IMR-90 (cell line): ENCODE data around the gene TULP4. TPM values are rescaled to one million over a fixed set of nuclear protein-coding genes. Genes with fewer than 3 reads are reported as not detected.

Source experiments
- ATAC-seq: fragments of 200-7000 bp; cut with Tn5 transposase; 2 replicates; pipeline ENCODE4 v1.9.1; 2020; ENCODE audit warnings: low read depth, mild to moderate bottlenecking, moderate library complexity
- BruUV-seq: library from RNA; stranded (reverse); fragments of 400-500 nt; replicated peaks from 2 replicates; lab custom pipeline; 2021; lab: Mats Ljungman, UMichigan
- CTCF ChIA-PET: fragments of 300-600 bp; formaldehyde crosslinking; extraction: SDS; loops from one replicate; lab custom pipeline; 2021; ENCODE audit warnings: antibody characterized with exemption; lab: Yijun Ruan, JAX
- POLR2A ChIA-PET: fragments of 300-600 bp; sonication (Branson Sonifier 250); formaldehyde crosslinking; loops from one replicate; lab custom pipeline; 2022; ENCODE audit warnings: antibody characterized with exemption; ENCODE audit not compliant: unreplicated experiment; lab: Charles Lee
- DNase-seq: peaks from one replicate; pipeline ENCODE4 v3.0.0; 2013
- H2AFZ ChIP-seq: replicated peaks from 2 replicates; pipeline ENCODE3; 2013; ENCODE audit warnings: low read length, mild to moderate bottlenecking; ENCODE audit not compliant: poor library complexity
- H2AK5ac ChIP-seq: 2 replicates; pipeline ENCODE4 v1.6.1; 2013; ENCODE audit warnings: low read depth, low read length, inconsistent platforms
- H2AK9ac ChIP-seq: replicated peaks from 2 replicates; pipeline ENCODE3; 2013; ENCODE audit warnings: mild to moderate bottlenecking, low read depth, low read length, moderate library complexity; ENCODE audit not compliant: poor library complexity
- H2BK120ac ChIP-seq: 2 replicates; pipeline ENCODE4 v1.6.1; 2013; ENCODE audit warnings: low read depth, low read length, inconsistent platforms
- H2BK15ac ChIP-seq: 3 replicates; pipeline ENCODE4 v1.6.1; 2013; ENCODE audit warnings: low read depth, low read length, inconsistent platforms
- H2BK20ac ChIP-seq: 2 replicates; pipeline ENCODE4 v1.6.1; 2013; ENCODE audit warnings: low read depth, mild to moderate bottlenecking, inconsistent platforms, low read length, moderate library complexity
- H2BK5ac ChIP-seq: 2 replicates; pipeline ENCODE4 v1.6.1; 2013; ENCODE audit warnings: mild to moderate bottlenecking, low read depth, low read length, inconsistent platforms; ENCODE audit not compliant: poor library complexity, severe bottlenecking
- H3K14ac ChIP-seq: replicated peaks from 2 replicates; pipeline ENCODE4 v1.6.1; 2013; ENCODE audit warnings: low read depth, low read length, inconsistent platforms
- H3K18ac ChIP-seq: 2 replicates; pipeline ENCODE4 v1.6.1; 2013; ENCODE audit warnings: low read depth, low read length, control low read depth
- H3K23ac ChIP-seq: 2 replicates; pipeline ENCODE4 v1.6.1; 2013; ENCODE audit warnings: low read depth, low read length, inconsistent platforms
- H3K27ac ChIP-seq: 2 replicates; pipeline ENCODE4 v1.5.1; 2013; ENCODE audit warnings: mild to moderate bottlenecking, control low read depth, low read length; ENCODE audit not compliant: insufficient read depth
- H3K27me3 ChIP-seq: 2 replicates; pipeline ENCODE4 v1.6.1; 2013; ENCODE audit warnings: low read length; ENCODE audit not compliant: control insufficient read depth, insufficient read depth
- H3K36me3 ChIP-seq: 2 replicates; pipeline ENCODE4 v1.6.1; 2013; ENCODE audit warnings: low read length, mixed read lengths; ENCODE audit not compliant: control insufficient read depth, insufficient read depth
- H3K4ac ChIP-seq: 2 replicates; pipeline ENCODE4 v1.6.1; 2013; ENCODE audit warnings: low read depth, low read length, inconsistent platforms
- H3K4me1 ChIP-seq: 2 replicates; pipeline ENCODE4 v1.6.1; 2013; ENCODE audit warnings: low read length, mixed read lengths; ENCODE audit not compliant: control insufficient read depth, insufficient read depth
- H3K4me2 ChIP-seq: 2 replicates; pipeline ENCODE4 v1.6.1; 2013; ENCODE audit warnings: low read depth, mild to moderate bottlenecking, control low read depth, low read length, moderate library complexity
- H3K4me3 ChIP-seq: 2 replicates; pipeline ENCODE4 v1.5.1; 2013; ENCODE audit warnings: low read depth, mild to moderate bottlenecking, control low read depth, low read length, moderate library complexity; ENCODE audit not compliant: insufficient read depth
- H3K56ac ChIP-seq: 2 replicates; pipeline ENCODE4 v1.6.1; 2013; ENCODE audit warnings: low read length, inconsistent platforms; ENCODE audit not compliant: insufficient read depth; ENCODE audit errors: extremely low read depth
- H3K79me1 ChIP-seq, 2 experiments: 2 replicates each; pipeline ENCODE4 v1.6.1; 2013; ENCODE audit warnings: low read length in 2 of 2, inconsistent platforms in 1 of 2, low read depth in 1 of 2
- H3K9ac ChIP-seq: 2 replicates; pipeline ENCODE4 v1.6.1; 2013; ENCODE audit warnings: low read depth, low read length, control low read depth
- H3K9me1 ChIP-seq: 2 replicates; pipeline ENCODE4 v1.6.1; 2013; ENCODE audit warnings: low read length, inconsistent platforms; ENCODE audit not compliant: insufficient read depth
- H3K9me3 ChIP-seq: 2 replicates; pipeline ENCODE4 v1.6.1; 2013; ENCODE audit warnings: low read length; ENCODE audit not compliant: control insufficient read depth, insufficient read depth
- H4K20me1 ChIP-seq: 2 replicates; pipeline ENCODE4 v1.6.1; 2013; ENCODE audit warnings: low read length, inconsistent platforms; ENCODE audit not compliant: insufficient read depth
- H4K5ac ChIP-seq: 2 replicates; pipeline ENCODE4 v1.6.1; 2013; ENCODE audit warnings: mild to moderate bottlenecking, low read depth, low read length, control low read depth
- H4K8ac ChIP-seq, 2 experiments: 2 replicates each; pipeline ENCODE4 v1.6.1; 2013; ENCODE audit warnings: low read depth in 2 of 2, low read length in 2 of 2, control low read depth in 1 of 2, inconsistent platforms in 1 of 2
- H4K91ac ChIP-seq: 2 replicates; pipeline ENCODE4 v1.6.1; 2013; ENCODE audit warnings: low read depth, low read length, inconsistent platforms; ENCODE audit not compliant: insufficient read depth
- BHLHE40 ChIP-seq: fragments of 150-350 bp; IDR thresholded peaks from 2 replicates; pipeline ENCODE4 v1.6.1; 2016; ENCODE audit warnings: mild to moderate bottlenecking, low read depth, low read length
- FOS ChIP-seq: fragments of 150-350 bp; IDR thresholded peaks from 2 replicates; pipeline ENCODE4 v1.6.1; 2016; ENCODE audit warnings: low read depth, low read length
- MAZ ChIP-seq: IDR thresholded peaks from 2 replicates; pipeline ENCODE4 v1.6.1; 2012; ENCODE audit warnings: low read depth, mild to moderate bottlenecking, low read length, improper control_type of control experiment, moderate library complexity, borderline replicate concordance
- NFE2L2 ChIP-seq: fragments of 150-350 bp; IDR thresholded peaks from 2 replicates; pipeline ENCODE4 v1.6.1; 2016; ENCODE audit warnings: low read depth, mild to moderate bottlenecking, low read length
- RAD21 ChIP-seq: IDR thresholded peaks from 2 replicates; pipeline ENCODE4 v1.6.1; 2012; ENCODE audit warnings: low read length, improper control_type of control experiment
- RCOR1 ChIP-seq: IDR thresholded peaks from 2 replicates; pipeline ENCODE4 v1.6.1; 2012; ENCODE audit warnings: mild to moderate bottlenecking, low read length, improper control_type of control experiment; ENCODE audit not compliant: insufficient replicate concordance
- RFX5 ChIP-seq: IDR thresholded peaks from 2 replicates; pipeline ENCODE4 v1.8.0; 2012; ENCODE audit warnings: low read depth, mild to moderate bottlenecking, low read length, moderate library complexity
- SMC3 ChIP-seq: fragments of 150-350 bp; IDR thresholded peaks from 2 replicates; pipeline ENCODE4 v1.6.1; 2016; ENCODE audit warnings: low read depth, mild to moderate bottlenecking, antibody characterized with exemption, low read length, moderate library complexity
- WGBS, 2 experiments: methylation state at CpG; one replicate each; pipeline versions ENCODE4 v1.1.5 to v1.1.7; 2013; ENCODE audit warnings: missing lambda C conversion rate in 2 of 2; ENCODE audit not compliant: insufficient read length in 1 of 2; ENCODE audit errors: extremely low coverage in 2 of 2; 5-methylcytosine and 5-hydroxymethylcytosine counted together
- dilution Hi-C: fragments of 300-500 bp; cut with HindIII; formaldehyde crosslinking; loops from one replicate; pipeline ENCODE4 v1.14.3; 2018; ENCODE audit warnings: low sequenced_read_pairs; ENCODE audit not compliant: unreplicated experiment
- in situ Hi-C: fragments of 300-500 bp; cut with MboI; formaldehyde crosslinking; loops from 3 replicates; pipeline ENCODE4 v1.14.3; 2019; ENCODE audit warnings: low sequenced_read_pairs, inconsistent platforms, mixed read lengths
- intact Hi-C: fragments of 100-400 bp; cut with micrococcal nuclease; formaldehyde crosslinking; loops from 2 replicates; pipeline ENCODE4 v1.10.0; 2022
- polyA plus RNA-seq, 3 experiments: library from polyadenylated mRNA; depleted of rRNA; stranded (reverse); fragments of >200 nt; gene quantifications; 2 replicates each; pipeline ENCODE4 v1.2.3, GENCODE V29; 2012; ENCODE audit warnings: low replicate concordance in 1 of 3
- total RNA-seq: library from RNA; depleted of rRNA; stranded (reverse); fragments of >200 nt; gene quantifications from 2 replicates; pipeline ENCODE4 v1.2.3, GENCODE V29; 2012

TULP4 gene
- total and polyA plus RNA-seq, 2 of the 4 experiments (the other 2 are of a cell fraction) = 8.1 to 30.6 TPM

GRCh38 chr6:158461954-158462353 lies 149.7 kb downstream of the TULP4 start:
- intact Hi-C loops = loop anchor here (2.0 kb wide), 1 partner anchor 15 kb away; no protein-coding TSS in a partner anchor
- Histone ChIP-seq H2BK20ac (no peak overlapping the region), H2BK120ac (no peak overlapping the region), H2BK15ac (no peak overlapping the region), H2BK5ac (no peak overlapping the region), H3K9me1 (peaks cover 3% of the 10 kb centered on the region), H3K79me1 (no peaks in the 10 kb centered on the region; a peak in 1 of 4 replicates), H3K9me3 (no peaks in the 10 kb centered on the region), H3K27me3 (no peaks in the 10 kb centered on the region), H4K20me1 (no peaks in the 10 kb centered on the region), H3K4me1 (peaks cover 11% of the 10 kb centered on the region), H3K14ac (no peak overlapping the region), H3K4me2 (no peak overlapping the region), H3K36me3 (peaks cover 8% of the 10 kb centered on the region), H4K91ac (no peak overlapping the region), H3K18ac (no peak overlapping the region), H3K27ac (no peak overlapping the region), H2AFZ (no peak overlapping the region), H3K23ac (no peak overlapping the region), H3K56ac (no peak overlapping the region), H4K5ac (no peak overlapping the region), H2AK9ac (no peak overlapping the region), H3K4me3 (no peak overlapping the region), H4K8ac (no peak overlapping the region), H2AK5ac (no peak overlapping the region), H3K9ac (no peak overlapping the region), H3K4ac (no peak overlapping the region)
- peak; percentile 67 for ATAC-seq
- CTCF ChIA-PET = interaction anchor here (0.5 kb wide), 1 partner anchor 11 kb away, joined by 4 read pairs; no protein-coding TSS in a partner anchor
- WGBS, 2 experiments = no CpG with 5 or more reads among the region's 2 CpGs
- in situ Hi-C loops = no loop called here
- POLR2A ChIA-PET = interaction anchor here (0.7 kb wide), 1 partner anchor 58 kb away, joined by 3 read pairs; no protein-coding TSS in a partner anchor
- peak; percentile 63 for DNase-seq
- dilution Hi-C loops = no loop called here
- no TSS peak for BruUV-seq
- TF ChIP-seq RAD21 = no peak
- TF ChIP-seq MAZ = no peak
- TF ChIP-seq NFE2L2 = no peak
- no peak for TF ChIP-seq FOS
- TF ChIP-seq RFX5 = no peak
- no peak for TF ChIP-seq RCOR1
- no peak for TF ChIP-seq BHLHE40
- no peak for TF ChIP-seq SMC3
